GM12878 (cell line): ENCODE measurements around the gene MIA2. TPM values are rescaled to one million over a fixed set of nuclear protein-coding genes. Genes with fewer than 3 reads are reported as not detected.
A peak's percentile ranks its signal among the peaks of the same experiment; 100 is the strongest.

Experiments
- CHD2 ChIP-seq: IDR thresholded peaks from 2 replicates; pipeline ENCODE4 v1.6.1; 2011; ENCODE audit warnings: low read depth, low read length, improper control_type of control experiment, borderline replicate concordance
- EED ChIP-seq: sonication (generic); IDR thresholded peaks from 2 replicates; pipeline ENCODE4 v1.6.1; 2016; ENCODE audit warnings: antibody characterized with exemption, low read depth
- ETV6 ChIP-seq, 2 experiments: fragments of 450-650 bp in 1 of 2; IDR thresholded peaks in 1 of 2; conservative IDR thresholded peaks in 1 of 2; 2 replicates each; pipeline ENCODE4 v1.6.1; 2014; ENCODE audit warnings: antibody characterized with exemption in 1 of 2, borderline replicate concordance in 1 of 2, low read depth in 1 of 2, mild to moderate bottlenecking in 1 of 2, moderate library complexity in 1 of 2
- FOS ChIP-seq: IDR thresholded peaks from 3 replicates; pipeline ENCODE4 v1.6.1; 2011; ENCODE audit warnings: borderline replicate concordance; ENCODE audit not compliant: insufficient read length; ENCODE audit errors: extremely low read depth
- HDAC2 ChIP-seq: fragments of 200-600 bp; sonication (generic); IDR thresholded peaks from 2 replicates; pipeline ENCODE4 v1.6.1; 2017
- KAT2A ChIP-seq: conservative IDR thresholded peaks from 2 replicates; pipeline ENCODE4 v1.6.1; 2011; ENCODE audit warnings: low read depth, low read length; ENCODE audit not compliant: control insufficient read depth
- MEF2B ChIP-seq: fragments of 450-650 bp; IDR thresholded peaks from 2 replicates; pipeline ENCODE4 v1.6.1; 2018; ENCODE audit warnings: mild to moderate bottlenecking, moderate library complexity; ENCODE audit not compliant: partially characterized antibody, poor library complexity, severe bottlenecking
- MTA2 ChIP-seq: fragments of 450-650 bp; IDR thresholded peaks from 2 replicates; pipeline ENCODE4 v1.6.1; 2016; ENCODE audit warnings: low read depth, mild to moderate bottlenecking, moderate library complexity
- MTA3 ChIP-seq: IDR thresholded peaks from 2 replicates; pipeline ENCODE4 v1.6.1; 2012; ENCODE audit warnings: low read length, inconsistent platforms, borderline replicate concordance
- NFXL1 ChIP-seq: fragments of 450-650 bp; IDR thresholded peaks from 2 replicates; pipeline ENCODE4 v1.6.1; 2017; ENCODE audit warnings: antibody characterized with exemption, mild to moderate bottlenecking, borderline replicate concordance
- NRF1 ChIP-seq: conservative IDR thresholded peaks from 2 replicates; pipeline ENCODE4 v1.6.1; 2011; ENCODE audit warnings: mild to moderate bottlenecking, low read depth, low read length, improper control_type of control experiment
- RAD51 ChIP-seq: fragments of 450-650 bp; IDR thresholded peaks from 2 replicates; pipeline ENCODE4 v1.6.1; 2016; ENCODE audit warnings: moderate library complexity, mild to moderate bottlenecking, inconsistent platforms
- RCOR1 ChIP-seq: conservative IDR thresholded peaks from 2 replicates; pipeline ENCODE4 v1.6.1; 2012; ENCODE audit warnings: low read depth, low read length, improper control_type of control experiment
- SRF ChIP-seq, 2 experiments: IDR thresholded peaks; 2 replicates each; pipeline ENCODE4 v1.6.1; 2011; ENCODE audit warnings: low read depth in 2 of 2, low read length in 2 of 2, mild to moderate bottlenecking in 1 of 2, moderate library complexity in 1 of 2
- TCF7 ChIP-seq: IDR thresholded peaks from 2 replicates; pipeline ENCODE4 v1.6.1; 2014; ENCODE audit warnings: antibody characterized with exemption, borderline replicate concordance
- polyA plus RNA-seq, 11 experiments: library from polyadenylated mRNA; depleted of rRNA in 4 of 11; unstranded in 6 of 11; stranded (reverse) in 5 of 11; fragments of >200 nt; fragmentation: Nextera tagmentation in 4 of 11; fragmentation: Illumina TruSeq in 1 of 11; extraction: Ambion mirVana in 4 of 11; extraction: Trizol in 1 of 11; gene quantifications; 1 replicate in 1 of 11; 2 replicates in 10 of 11; pipeline versions ENCODE4 v1.2.1 to v1.2.3, GENCODE V29; 2011 to 2016; ENCODE audit warnings: inconsistent platforms in 2 of 11, missing spikeins in 2 of 11, low read depth in 1 of 11
- total RNA-seq, 4 experiments: library from RNA; depleted of rRNA in 3 of 4; stranded (reverse); fragments of >200 nt in 3 of 4; fragmentation: Illumina TruSeq in 1 of 4; extraction: Trizol in 1 of 4; gene quantifications; 2 replicates each; pipeline versions ENCODE4 v1.2.1 to v1.2.3, GENCODE V29; 2013 to 2021
- TF ChIP-seq, protein P1 (sequence below): IDR thresholded peaks from 2 replicates; pipeline ENCODE4 v1.6.1; 2011; ENCODE audit warnings: low read depth, mild to moderate bottlenecking, low read length, moderate library complexity, borderline replicate concordance; ENCODE audit errors: extremely low read depth
- TF ChIP-seq, protein P2 (sequence below): IDR thresholded peaks from 2 replicates; pipeline ENCODE4 v1.6.1; 2012; ENCODE audit warnings: low read depth, low read length, improper control_type of control experiment
- TF ChIP-seq, protein P3 (sequence below): fragments of 450-650 bp; IDR thresholded peaks from 2 replicates; pipeline ENCODE4 v1.6.1; 2018; ENCODE audit warnings: mild to moderate bottlenecking, low read depth, moderate library complexity; ENCODE audit not compliant: partially characterized antibody
- TF ChIP-seq, protein P4 (sequence below): fragments of 450-650 bp; conservative IDR thresholded peaks from 2 replicates; pipeline ENCODE4 v1.6.1; 2017; ENCODE audit warnings: mild to moderate bottlenecking, moderate library complexity
- TF ChIP-seq, protein P5 (sequence below): fragments of 450-650 bp; IDR thresholded peaks from 2 replicates; pipeline ENCODE4 v1.6.1; 2017; ENCODE audit warnings: mild to moderate bottlenecking, moderate library complexity

The MIA2 gene
- total and polyA plus RNA-seq, 10 of the 15 experiments (the other 5 are each of a cell fraction or from before 2014, with no cell fraction given): 6.3 to 36.8 (median 17.1) TPM

DNA sequence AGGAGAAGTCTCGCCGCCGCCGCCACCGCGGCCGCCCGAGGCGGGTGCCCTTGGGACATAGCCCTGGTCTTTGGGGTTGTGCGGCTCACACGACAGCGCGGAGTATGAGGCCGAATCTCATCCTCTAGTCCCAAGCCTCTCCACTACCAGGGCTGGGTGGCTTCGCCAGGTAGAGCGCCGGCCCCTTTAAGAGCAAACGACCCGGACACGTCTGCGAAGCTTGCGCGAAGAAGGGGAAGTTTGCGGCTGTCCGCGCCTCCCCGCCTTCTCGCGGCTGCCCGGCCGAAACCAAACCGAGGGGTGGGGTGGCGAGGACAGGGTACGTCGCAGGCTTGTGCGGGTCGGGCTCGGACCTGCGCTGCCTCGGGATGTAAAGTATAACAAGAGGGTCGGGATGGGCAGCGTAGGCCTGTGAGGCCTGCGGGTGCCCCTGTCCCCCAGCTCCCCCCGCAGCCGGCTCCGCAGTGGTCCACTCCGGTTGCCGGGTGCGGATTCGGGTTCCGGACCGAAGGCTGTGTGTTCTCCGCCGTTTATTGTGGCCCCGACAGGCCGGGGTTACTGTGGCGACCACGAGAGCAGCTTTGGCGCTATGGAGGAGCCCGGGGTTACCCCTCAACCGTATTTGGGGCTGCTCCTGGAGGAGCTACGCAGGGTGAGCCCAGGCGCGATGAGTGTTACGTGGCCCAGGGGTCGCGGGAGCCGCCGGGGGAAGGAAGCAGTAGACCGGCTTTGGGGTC, 33.3 kb downstream of the MIA2 start (continued):
- TF ChIP-seq, protein P1, sequence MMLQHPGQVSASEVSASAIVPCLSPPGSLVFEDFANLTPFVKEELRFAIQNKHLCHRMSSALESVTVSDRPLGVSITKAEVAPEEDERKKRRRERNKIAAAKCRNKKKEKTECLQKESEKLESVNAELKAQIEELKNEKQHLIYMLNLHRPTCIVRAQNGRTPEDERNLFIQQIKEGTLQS: no peak
- TF ChIP-seq, protein P2, sequence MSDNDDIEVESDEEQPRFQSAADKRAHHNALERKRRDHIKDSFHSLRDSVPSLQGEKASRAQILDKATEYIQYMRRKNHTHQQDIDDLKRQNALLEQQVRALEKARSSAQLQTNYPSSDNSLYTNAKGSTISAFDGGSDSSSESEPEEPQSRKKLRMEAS: peak; percentile 24; the same call in 1 of the 2 replicates
- TF ChIP-seq NRF1: no peak
- TF ChIP-seq, protein P3, sequence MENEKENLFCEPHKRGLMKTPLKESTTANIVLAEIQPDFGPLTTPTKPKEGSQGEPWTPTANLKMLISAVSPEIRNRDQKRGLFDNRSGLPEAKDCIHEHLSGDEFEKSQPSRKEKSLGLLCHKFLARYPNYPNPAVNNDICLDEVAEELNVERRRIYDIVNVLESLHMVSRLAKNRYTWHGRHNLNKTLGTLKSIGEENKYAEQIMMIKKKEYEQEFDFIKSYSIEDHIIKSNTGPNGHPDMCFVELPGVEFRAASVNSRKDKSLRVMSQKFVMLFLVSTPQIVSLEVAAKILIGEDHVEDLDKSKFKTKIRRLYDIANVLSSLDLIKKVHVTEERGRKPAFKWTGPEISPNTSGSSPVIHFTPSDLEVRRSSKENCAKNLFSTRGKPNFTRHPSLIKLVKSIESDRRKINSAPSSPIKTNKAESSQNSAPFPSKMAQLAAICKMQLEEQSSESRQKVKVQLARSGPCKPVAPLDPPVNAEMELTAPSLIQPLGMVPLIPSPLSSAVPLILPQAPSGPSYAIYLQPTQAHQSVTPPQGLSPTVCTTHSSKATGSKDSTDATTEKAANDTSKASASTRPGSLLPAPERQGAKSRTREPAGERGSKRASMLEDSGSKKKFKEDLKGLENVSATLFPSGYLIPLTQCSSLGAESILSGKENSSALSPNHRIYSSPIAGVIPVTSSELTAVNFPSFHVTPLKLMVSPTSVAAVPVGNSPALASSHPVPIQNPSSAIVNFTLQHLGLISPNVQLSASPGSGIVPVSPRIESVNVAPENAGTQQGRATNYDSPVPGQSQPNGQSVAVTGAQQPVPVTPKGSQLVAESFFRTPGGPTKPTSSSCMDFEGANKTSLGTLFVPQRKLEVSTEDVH: no peak
- no peak for TF ChIP-seq TCF7
- no peak for TF ChIP-seq KAT2A
- TF ChIP-seq RCOR1: no peak
- TF ChIP-seq CHD2: no peak
- TF ChIP-seq EED: 0 out of 2 replicates have a peak, but pooled peaks have one; percentile 19
- TF ChIP-seq MEF2B: no peak
- no peak for TF ChIP-seq RAD51
- TF ChIP-seq SRF (IDR thresholded peaks at IDR 0.05; ENCODE audit: low read depth in 2 of 2, low read length in 2 of 2): no peak
- no peak for TF ChIP-seq MTA3
- TF ChIP-seq FOS: no peak
- peak; percentile 39; the same call in 1 of the 2 replicates for TF ChIP-seq MTA2
- TF ChIP-seq, protein P4, sequence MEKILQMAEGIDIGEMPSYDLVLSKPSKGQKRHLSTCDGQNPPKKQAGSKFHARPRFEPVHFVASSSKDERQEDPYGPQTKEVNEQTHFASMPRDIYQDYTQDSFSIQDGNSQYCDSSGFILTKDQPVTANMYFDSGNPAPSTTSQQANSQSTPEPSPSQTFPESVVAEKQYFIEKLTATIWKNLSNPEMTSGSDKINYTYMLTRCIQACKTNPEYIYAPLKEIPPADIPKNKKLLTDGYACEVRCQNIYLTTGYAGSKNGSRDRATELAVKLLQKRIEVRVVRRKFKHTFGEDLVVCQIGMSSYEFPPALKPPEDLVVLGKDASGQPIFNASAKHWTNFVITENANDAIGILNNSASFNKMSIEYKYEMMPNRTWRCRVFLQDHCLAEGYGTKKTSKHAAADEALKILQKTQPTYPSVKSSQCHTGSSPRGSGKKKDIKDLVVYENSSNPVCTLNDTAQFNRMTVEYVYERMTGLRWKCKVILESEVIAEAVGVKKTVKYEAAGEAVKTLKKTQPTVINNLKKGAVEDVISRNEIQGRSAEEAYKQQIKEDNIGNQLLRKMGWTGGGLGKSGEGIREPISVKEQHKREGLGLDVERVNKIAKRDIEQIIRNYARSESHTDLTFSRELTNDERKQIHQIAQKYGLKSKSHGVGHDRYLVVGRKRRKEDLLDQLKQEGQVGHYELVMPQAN: peak; percentile 89
- TF ChIP-seq, protein P5, sequence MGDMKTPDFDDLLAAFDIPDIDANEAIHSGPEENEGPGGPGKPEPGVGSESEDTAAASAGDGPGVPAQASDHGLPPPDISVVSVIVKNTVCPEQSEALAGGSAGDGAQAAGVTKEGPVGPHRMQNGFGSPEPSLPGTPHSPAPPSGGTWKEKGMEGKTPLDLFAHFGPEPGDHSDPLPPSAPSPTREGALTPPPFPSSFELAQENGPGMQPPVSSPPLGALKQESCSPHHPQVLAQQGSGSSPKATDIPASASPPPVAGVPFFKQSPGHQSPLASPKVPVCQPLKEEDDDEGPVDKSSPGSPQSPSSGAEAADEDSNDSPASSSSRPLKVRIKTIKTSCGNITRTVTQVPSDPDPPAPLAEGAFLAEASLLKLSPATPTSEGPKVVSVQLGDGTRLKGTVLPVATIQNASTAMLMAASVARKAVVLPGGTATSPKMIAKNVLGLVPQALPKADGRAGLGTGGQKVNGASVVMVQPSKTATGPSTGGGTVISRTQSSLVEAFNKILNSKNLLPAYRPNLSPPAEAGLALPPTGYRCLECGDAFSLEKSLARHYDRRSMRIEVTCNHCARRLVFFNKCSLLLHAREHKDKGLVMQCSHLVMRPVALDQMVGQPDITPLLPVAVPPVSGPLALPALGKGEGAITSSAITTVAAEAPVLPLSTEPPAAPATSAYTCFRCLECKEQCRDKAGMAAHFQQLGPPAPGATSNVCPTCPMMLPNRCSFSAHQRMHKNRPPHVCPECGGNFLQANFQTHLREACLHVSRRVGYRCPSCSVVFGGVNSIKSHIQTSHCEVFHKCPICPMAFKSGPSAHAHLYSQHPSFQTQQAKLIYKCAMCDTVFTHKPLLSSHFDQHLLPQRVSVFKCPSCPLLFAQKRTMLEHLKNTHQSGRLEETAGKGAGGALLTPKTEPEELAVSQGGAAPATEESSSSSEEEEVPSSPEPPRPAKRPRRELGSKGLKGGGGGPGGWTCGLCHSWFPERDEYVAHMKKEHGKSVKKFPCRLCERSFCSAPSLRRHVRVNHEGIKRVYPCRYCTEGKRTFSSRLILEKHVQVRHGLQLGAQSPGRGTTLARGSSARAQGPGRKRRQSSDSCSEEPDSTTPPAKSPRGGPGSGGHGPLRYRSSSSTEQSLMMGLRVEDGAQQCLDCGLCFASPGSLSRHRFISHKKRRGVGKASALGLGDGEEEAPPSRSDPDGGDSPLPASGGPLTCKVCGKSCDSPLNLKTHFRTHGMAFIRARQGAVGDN: no peak; the same call in 1 of the 2 replicates
- TF ChIP-seq ETV6 (conservative IDR thresholded peaks at IDR 0.05 in 1 of 2, IDR thresholded peaks at IDR 0.05 in 1 of 2; ENCODE audit: borderline replicate concordance in 1 of 2, low read depth in 1 of 2): no peak
- no peak for TF ChIP-seq NFXL1
- no peak for TF ChIP-seq HDAC2
